Glutamatergic neuron (in vitro differentiated cells): ENCODE results near the gene EN1. TPM values are rescaled to one million over a fixed set of nuclear protein-coding genes. Genes with fewer than 3 reads are reported as not detected.

Experiments used
- DNase-seq: peaks from one replicate; pipeline ENCODE4 v3.0.0; 2022
- H3K27ac Mint-ChIP-seq: one replicate; pipeline ENCODE4 v1.8.0; 2020; ENCODE audit warnings: mild to moderate bottlenecking, mixed read lengths, inconsistent platforms; ENCODE audit not compliant: unreplicated experiment
- H3K27me3 Mint-ChIP-seq: one replicate; pipeline ENCODE4 v1.8.0; 2020; ENCODE audit warnings: mild to moderate bottlenecking, moderate library complexity, mixed read lengths, inconsistent platforms; ENCODE audit not compliant: unreplicated experiment
- H3K36me3 Mint-ChIP-seq: one replicate; pipeline ENCODE4 v1.8.0; 2020; ENCODE audit warnings: mild to moderate bottlenecking, mixed read lengths, inconsistent platforms; ENCODE audit not compliant: unreplicated experiment
- H3K4me1 Mint-ChIP-seq: one replicate; pipeline ENCODE4 v1.8.0; 2020; ENCODE audit warnings: mild to moderate bottlenecking, low read depth, mixed read lengths, inconsistent platforms; ENCODE audit not compliant: unreplicated experiment
- H3K4me3 Mint-ChIP-seq: one replicate; pipeline ENCODE4 v1.8.0; 2020; ENCODE audit warnings: mild to moderate bottlenecking, mixed read lengths, inconsistent platforms; ENCODE audit not compliant: unreplicated experiment
- H3K9me3 Mint-ChIP-seq: one replicate; pipeline ENCODE4 v1.8.0; 2020; ENCODE audit warnings: mild to moderate bottlenecking, moderate library complexity, mixed read lengths, inconsistent platforms; ENCODE audit not compliant: unreplicated experiment
- total RNA-seq: library from RNA; stranded (reverse); fragmentation: NEBNext Ultra II Directional; extraction: Animal tissue kit (Norgen Biotek cat#: 25700); gene quantifications from one replicate; pipeline ENCODE4 v1.2.1, GENCODE V29; 2021; ENCODE audit not compliant: unreplicated experiment
- TF ChIP-seq, protein P1 (sequence below): fragments of 200-600 bp; sonication (generic); IDR thresholded peaks from one replicate; pipeline ENCODE4 v1.5.0; 2021; ENCODE audit not compliant: partially characterized antibody, unreplicated experiment

The EN1 gene
- total RNA-seq, 1 donor from 2014 or later, result 0.39 TPM

DNA sequence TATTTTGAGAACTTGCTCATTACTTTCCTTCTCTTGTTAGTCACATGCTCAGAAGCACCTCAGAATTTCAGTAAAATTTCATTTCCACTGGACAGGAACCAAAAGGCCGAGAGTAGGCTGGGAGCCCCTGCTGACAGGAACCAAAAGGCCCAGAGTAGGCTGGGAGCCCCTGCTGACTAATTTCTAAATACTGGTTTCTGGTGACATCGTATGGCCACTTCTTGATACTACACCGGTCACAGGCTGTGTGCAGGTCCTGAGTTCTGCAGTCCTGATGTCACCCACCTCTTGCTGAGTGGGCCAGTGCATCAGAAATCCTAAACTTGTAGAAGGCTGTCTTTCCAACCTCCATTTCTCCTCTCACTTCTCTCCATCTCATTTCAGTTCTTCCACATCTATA lies 17.7 kb upstream of the EN1 start:
- peak; percentile 46 for DNase-seq
- H3K27me3 Mint-ChIP-seq, result peaks cover 2% of the 10 kb centered on the region
- no peaks in the 10 kb centered on the region for H3K9me3 Mint-ChIP-seq
- TF ChIP-seq, protein P1, sequence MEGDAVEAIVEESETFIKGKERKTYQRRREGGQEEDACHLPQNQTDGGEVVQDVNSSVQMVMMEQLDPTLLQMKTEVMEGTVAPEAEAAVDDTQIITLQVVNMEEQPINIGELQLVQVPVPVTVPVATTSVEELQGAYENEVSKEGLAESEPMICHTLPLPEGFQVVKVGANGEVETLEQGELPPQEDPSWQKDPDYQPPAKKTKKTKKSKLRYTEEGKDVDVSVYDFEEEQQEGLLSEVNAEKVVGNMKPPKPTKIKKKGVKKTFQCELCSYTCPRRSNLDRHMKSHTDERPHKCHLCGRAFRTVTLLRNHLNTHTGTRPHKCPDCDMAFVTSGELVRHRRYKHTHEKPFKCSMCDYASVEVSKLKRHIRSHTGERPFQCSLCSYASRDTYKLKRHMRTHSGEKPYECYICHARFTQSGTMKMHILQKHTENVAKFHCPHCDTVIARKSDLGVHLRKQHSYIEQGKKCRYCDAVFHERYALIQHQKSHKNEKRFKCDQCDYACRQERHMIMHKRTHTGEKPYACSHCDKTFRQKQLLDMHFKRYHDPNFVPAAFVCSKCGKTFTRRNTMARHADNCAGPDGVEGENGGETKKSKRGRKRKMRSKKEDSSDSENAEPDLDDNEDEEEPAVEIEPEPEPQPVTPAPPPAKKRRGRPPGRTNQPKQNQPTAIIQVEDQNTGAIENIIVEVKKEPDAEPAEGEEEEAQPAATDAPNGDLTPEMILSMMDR, result peak; percentile 62
- H3K36me3 Mint-ChIP-seq, result no peaks in the 10 kb centered on the region
- no peak overlapping the region for H3K27ac Mint-ChIP-seq
- no peak overlapping the region for H3K4me3 Mint-ChIP-seq
- peaks cover 5% of the 10 kb centered on the region for H3K4me1 Mint-ChIP-seq

DNA sequence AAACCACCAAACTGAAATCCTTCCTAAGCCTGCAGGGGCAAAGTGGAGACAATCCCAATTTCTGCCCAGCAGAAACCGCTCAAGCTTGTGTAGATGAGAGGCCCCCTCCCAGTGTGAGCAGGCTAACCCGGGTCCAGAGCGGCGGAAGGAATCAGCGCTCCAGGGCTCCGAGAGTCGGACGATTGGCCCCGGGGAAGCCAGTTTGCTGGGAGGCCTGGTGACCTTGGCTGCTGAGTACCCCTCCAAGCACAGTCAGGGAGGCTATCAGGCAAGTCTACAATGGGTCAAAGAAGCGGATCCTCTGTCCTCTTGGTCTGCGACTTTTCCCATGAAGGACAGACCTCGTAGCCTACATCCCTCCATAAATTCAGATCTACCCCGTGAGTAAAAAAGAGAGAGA lies 16.8 kb upstream of the EN1 start:
- H3K4me3 Mint-ChIP-seq, result peak overlapping the region; percentile 2
- H3K4me1 Mint-ChIP-seq, result peaks cover 5% of the 10 kb centered on the region
- TF ChIP-seq, protein P1, result no peak
- H3K27ac Mint-ChIP-seq, result no peak overlapping the region
- no peaks in the 10 kb centered on the region for H3K36me3 Mint-ChIP-seq
- no peak for DNase-seq
- H3K9me3 Mint-ChIP-seq, result no peaks in the 10 kb centered on the region
- peaks cover 8% of the 10 kb centered on the region for H3K27me3 Mint-ChIP-seq

DNA sequence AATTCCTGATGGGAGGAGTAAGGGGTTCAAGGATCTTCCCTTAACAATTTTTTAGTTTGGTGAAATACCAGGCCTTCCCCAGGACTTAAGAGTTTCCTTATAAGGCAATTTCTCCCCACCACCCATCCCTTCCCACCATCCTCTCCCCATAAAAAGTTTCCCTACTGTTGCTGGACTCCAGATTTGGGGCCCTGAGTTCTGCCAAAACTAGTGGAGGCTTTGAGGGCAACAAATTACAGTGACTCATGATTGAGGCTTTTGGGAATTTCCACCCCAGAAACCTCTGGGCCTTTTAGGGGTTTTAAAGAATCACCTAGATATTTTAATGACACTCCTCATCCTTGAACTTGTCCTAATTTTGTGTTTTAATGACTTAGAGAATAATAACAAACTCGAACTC lies 14.3 kb upstream of the EN1 start:
- Mint-ChIP-seq H3K4me3 (no peak overlapping the region), H3K9me3 (peaks cover 1% of the 10 kb centered on the region), H3K27me3 (peaks cover 13% of the 10 kb centered on the region), H3K27ac (no peak overlapping the region), H3K4me1 (peaks cover 8% of the 10 kb centered on the region), H3K36me3 (no peaks in the 10 kb centered on the region)
- TF ChIP-seq, protein P1, result no peak
- DNase-seq, result no peak

DNA sequence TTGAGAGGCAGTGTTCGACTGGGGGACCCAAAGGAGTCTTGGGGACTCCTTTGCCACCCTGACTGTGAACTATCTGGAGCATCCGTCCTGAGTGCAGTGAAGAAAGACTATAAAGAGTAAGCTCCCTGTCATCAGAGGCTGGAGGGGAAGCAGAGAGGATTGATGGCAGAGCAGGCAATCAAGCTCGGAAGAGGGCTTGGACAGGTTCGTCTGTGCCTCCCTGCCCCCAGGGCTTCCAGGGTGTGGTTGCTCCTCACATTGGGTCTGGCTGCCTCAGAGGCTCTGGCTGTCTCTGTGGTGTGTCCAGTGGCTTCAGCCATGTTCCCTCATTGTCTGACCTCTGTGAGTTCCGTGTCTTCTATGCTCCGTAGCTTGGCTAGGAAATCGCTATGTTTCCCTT lies 13.8 kb upstream of the EN1 start:
- peaks cover 17% of the 10 kb centered on the region for H3K27me3 Mint-ChIP-seq
- peaks cover 4% of the 10 kb centered on the region for H3K9me3 Mint-ChIP-seq
- peaks cover 13% of the 10 kb centered on the region for H3K4me1 Mint-ChIP-seq
- H3K4me3 Mint-ChIP-seq, result no peak overlapping the region
- DNase-seq, result no peak
- TF ChIP-seq, protein P1, result no peak
- no peak overlapping the region for H3K27ac Mint-ChIP-seq
- no peaks in the 10 kb centered on the region for H3K36me3 Mint-ChIP-seq

DNA sequence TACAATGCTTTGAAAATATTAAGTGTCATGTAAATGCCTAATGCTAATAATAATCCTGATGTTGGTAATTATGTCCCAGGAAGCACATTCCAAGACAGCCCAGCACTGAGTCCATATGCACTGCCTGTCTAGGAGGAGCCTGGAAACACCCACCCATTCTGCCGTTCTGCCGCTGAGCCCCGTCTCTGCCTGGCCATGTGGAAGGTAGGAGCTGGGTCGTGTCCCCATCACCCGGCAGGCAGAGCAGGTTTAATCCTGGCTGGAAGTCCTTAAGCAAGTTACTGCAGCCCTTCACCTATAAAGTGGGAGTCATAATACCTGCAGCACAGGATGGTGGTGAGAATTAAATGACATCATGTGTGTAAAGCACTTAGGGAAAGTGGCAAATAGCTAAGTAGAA lies 13.1 kb upstream of the EN1 start:
- Mint-ChIP-seq H3K27me3 (peaks cover 19% of the 10 kb centered on the region), H3K36me3 (no peaks in the 10 kb centered on the region), H3K4me3 (no peak overlapping the region), H3K27ac (no peak overlapping the region), H3K4me1 (peaks cover 13% of the 10 kb centered on the region), H3K9me3 (peaks cover 6% of the 10 kb centered on the region)
- DNase-seq, result no peak
- TF ChIP-seq, protein P1, result no peak
